ENCODE data around the gene USP9Y. TPM values are rescaled to one million over a fixed set of nuclear protein-coding genes. Genes with fewer than 3 reads are reported as not detected.

USP9Y gene
- total and polyA plus RNA-seq, 7 donors = under 0.01 to 30.7 (median 9.1) TPM; not detected in 2

GRCh38 chrY:12741414-12741813, 40.4 kb downstream of the USP9Y start:
- TF ChIP-seq CTCF (IDR thresholded peaks at IDR 0.05) = no peak
- TF ChIP-seq POLR2A (IDR thresholded peaks at IDR 0.05) = no peak
- no peak for TF ChIP-seq EP300 (IDR thresholded peaks at IDR 0.05)
- TF ChIP-seq POLR2AphosphoS5 (IDR thresholded peaks at IDR 0.05) = no peak
- H3K4me3 ChIP-seq = no peak overlapping the region
- no peaks in the 10 kb centered on the region for H3K27me3 ChIP-seq
- no peaks in the 10 kb centered on the region for H3K9me3 ChIP-seq
- intact Hi-C loops (cut with DNase I) = no loop called here
- H3K36me3 ChIP-seq = peaks cover 0 to 8% (median 0%) of the 10 kb centered on the region in 4 donors
- DNase-seq = no peak
- 80 to 88% methylated on average over 2 of the region's 2 CpGs for WGBS, 2 donors
- no peak overlapping the region for H3K27ac ChIP-seq
- no peaks in the 10 kb centered on the region for H3K4me1 ChIP-seq

- no peak for DNase-seq
- TF ChIP-seq EP300 (IDR thresholded peaks at IDR 0.05) (no peak), POLR2A (IDR thresholded peaks at IDR 0.05) (no peak), CTCF (IDR thresholded peaks at IDR 0.05) (no peak), POLR2AphosphoS5 (IDR thresholded peaks at IDR 0.05) (no peak)
- peaks cover 0 to 8% (median 0%) of the 10 kb centered on the region in 4 donors for H3K36me3 ChIP-seq
- H3K27ac ChIP-seq = no peak overlapping the region
- H3K4me1 ChIP-seq = no peaks in the 10 kb centered on the region
- H3K9me3 ChIP-seq = no peaks in the 10 kb centered on the region
- intact Hi-C loops (cut with DNase I) = no loop called here
- H3K27me3 ChIP-seq = no peaks in the 10 kb centered on the region
- 93 to 94% methylated on average over 4 of the region's 4 CpGs for WGBS, 2 donors
- no peak overlapping the region for H3K4me3 ChIP-seq
These were observed 41.7 kb downstream of the USP9Y start for GRCh38 chrY:12742725-12743124.

- intact Hi-C loops (cut with DNase I) = no loop called here
- Histone ChIP-seq H3K9me3 (no peaks in the 10 kb centered on the region), H3K4me3 (no peak overlapping the region), H3K27me3 (no peaks in the 10 kb centered on the region), H3K36me3 (peaks cover 0 to 8% (median 0%) of the 10 kb centered on the region in 4 donors), H3K4me1 (no peaks in the 10 kb centered on the region), H3K27ac (no peak overlapping the region)
- TF ChIP-seq POLR2AphosphoS5 (IDR thresholded peaks at IDR 0.05) = no peak
- TF ChIP-seq EP300 (IDR thresholded peaks at IDR 0.05) = no peak
- TF ChIP-seq POLR2A (IDR thresholded peaks at IDR 0.05) = no peak
- no peak for TF ChIP-seq CTCF (IDR thresholded peaks at IDR 0.05)
- no peak for DNase-seq
- WGBS, 2 donors = 95 to 97% methylated on average over 2 of the region's 2 CpGs
These were observed 43.1 kb downstream of the USP9Y start for GRCh38 chrY:12744091-12744490.

GRCh38 chrY:12749293-12749692, 48.3 kb downstream of the USP9Y start:
- Histone ChIP-seq H3K9me3 (no peaks in the 10 kb centered on the region), H3K4me1 (no peaks in the 10 kb centered on the region), H3K4me3 (no peak overlapping the region), H3K27me3 (no peaks in the 10 kb centered on the region), H3K36me3 (peaks cover 0 to 1% (median 0%) of the 10 kb centered on the region in 4 donors), H3K27ac (no peak overlapping the region)
- intact Hi-C loops (cut with DNase I) = no loop called here
- no peak for TF ChIP-seq POLR2A (IDR thresholded peaks at IDR 0.05)
- TF ChIP-seq POLR2AphosphoS5 (IDR thresholded peaks at IDR 0.05) = no peak
- no peak for TF ChIP-seq CTCF (IDR thresholded peaks at IDR 0.05)
- no peak for DNase-seq
- 94 to 97% methylated on average over 1 of the region's 1 CpG for WGBS, 2 donors

- no peaks in the 10 kb centered on the region for H3K9me3 ChIP-seq
- H3K4me3 ChIP-seq = no peak overlapping the region
- 89 to 92% methylated on average over 6 of the region's 6 CpGs for WGBS, 2 donors
- no peaks in the 10 kb centered on the region for H3K27me3 ChIP-seq
- H3K27ac ChIP-seq = no peak overlapping the region
- no peaks in the 10 kb centered on the region for H3K36me3 ChIP-seq
- H3K4me1 ChIP-seq = no peaks in the 10 kb centered on the region
- no peak for DNase-seq
- TF ChIP-seq POLR2AphosphoS5 (IDR thresholded peaks at IDR 0.05) (no peak), EP300 (IDR thresholded peaks at IDR 0.05) (no peak), CTCF (IDR thresholded peaks at IDR 0.05) (no peak), POLR2A (IDR thresholded peaks at IDR 0.05) (no peak)
- intact Hi-C loops (cut with DNase I) = no loop called here
These were observed 51.8 kb downstream of the USP9Y start for GRCh38 chrY:12752856-12753255.
